G401.6 (cell line): ENCODE measurements around the gene PITRM1.

Experiments used
- FAIRE-seq: peaks from 2 replicates; lab custom pipeline; 2012; peaks lifted over from hg19 to GRCh38; lab: Jason Lieb, UNC

Gene PITRM1

DNA sequence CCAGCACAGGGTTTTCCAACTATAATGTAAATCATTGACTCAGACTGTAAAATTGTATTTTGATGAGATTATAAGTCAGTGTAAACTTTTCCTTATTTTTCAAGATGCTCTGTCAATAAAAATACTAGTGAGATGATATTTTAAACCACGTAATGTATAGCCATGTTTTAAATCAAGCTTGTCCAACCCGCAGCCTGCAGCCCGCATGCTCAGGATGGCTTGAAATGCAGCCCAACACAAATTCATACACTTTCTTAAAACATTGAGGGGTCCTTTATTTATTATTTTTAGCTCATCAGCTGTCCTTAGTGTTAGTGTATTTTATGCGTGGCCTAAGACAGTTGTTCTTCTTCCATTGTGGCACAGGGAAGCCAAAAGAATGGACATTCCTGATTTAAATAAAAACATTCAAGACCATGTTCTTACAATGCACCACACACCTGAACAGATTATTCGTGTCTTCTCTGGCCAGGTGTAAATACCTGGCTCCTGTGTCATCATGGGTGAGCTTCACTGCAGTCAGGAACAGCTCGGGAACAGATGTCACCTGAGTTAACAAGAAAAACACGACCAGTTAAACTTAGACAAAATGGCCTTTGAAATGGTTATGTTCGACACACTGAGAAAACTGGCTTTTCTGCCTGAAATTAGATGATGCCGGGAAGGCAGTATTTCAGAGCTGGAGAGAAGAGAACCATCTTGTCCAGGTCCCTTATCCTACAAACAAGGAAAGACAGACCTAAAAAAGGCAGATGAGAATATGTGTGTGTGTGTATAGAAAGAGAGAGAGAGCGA lies 5.9 kb downstream of the PITRM1 start:
- FAIRE-seq: no peak

DNA sequence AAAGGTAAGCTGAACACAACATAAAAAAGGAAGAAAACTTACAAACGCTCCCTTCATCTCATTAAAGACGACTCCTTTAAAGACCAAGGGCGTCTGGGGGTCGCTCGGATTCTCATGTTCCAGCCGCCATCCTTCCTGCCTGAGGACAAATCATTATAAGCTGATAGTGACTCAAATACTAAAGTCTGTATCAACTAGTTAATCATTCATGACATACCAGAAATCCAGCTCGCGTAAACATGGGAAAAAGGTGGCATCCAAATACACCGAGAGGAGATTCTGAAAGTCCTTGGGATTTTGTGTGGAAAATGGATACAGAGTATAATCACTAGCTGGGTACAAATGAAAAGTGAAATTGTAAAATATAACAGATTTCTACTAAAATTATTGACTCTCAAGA lies 7.4 kb downstream of the PITRM1 start:
- no peak for FAIRE-seq

DNA sequence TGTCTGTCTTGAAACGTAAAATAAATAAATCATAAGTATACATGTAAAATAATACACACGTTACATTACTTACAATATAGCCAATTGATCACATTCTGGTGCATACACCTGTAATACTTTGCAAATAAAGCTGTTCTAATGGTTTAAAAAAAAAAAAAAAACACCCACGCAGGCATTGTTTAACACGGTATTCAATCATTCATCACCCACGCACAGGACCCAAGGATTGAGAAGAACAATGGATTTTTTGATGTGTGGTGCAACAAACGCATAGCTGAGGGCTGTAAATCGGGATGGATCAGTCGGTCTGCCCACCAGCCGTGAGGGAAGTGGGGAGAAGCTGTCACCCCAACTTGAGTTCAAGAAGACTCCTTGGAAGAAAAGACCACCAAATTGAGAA lies 8.7 kb downstream of the PITRM1 start:
- no peak for FAIRE-seq

DNA sequence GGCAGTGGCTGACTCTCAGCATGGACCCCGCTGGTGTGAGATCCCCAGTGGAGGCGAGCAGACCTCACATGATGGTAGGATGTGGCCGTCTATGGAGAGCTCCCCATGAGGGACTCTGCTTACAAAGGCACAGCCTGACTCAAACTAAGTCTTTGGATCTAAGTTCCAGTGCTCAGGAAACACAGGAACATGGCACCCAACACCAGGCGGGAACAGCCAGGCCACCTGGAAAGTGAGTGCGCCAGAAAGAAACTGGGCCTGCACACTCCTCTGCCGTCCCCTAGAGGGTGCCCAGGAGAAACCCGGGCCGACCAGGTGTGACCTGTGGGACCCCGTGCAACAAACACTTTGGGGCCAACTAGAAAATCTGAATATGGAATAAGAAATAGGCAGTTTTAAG lies 10.0 kb downstream of the PITRM1 start:
- FAIRE-seq: no peak

DNA sequence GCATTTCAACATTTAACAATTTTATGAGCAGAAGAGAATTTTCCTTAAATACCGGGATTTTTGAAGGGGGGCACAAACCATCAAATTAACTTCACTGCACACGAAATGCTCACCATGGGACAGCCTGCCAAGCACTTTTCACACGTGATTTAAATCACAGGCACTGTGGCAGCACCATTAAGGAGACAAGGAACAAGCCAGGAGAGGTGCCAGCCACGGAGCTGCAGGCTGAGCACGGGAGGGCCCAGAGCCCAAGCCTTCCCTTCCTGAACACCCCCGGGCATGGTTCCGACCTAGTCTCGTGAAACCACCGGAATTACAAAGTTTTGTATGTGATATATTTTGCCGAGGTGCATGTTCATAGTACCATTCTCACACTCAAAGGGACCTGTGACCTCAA lies 13.4 kb downstream of the PITRM1 start:
- FAIRE-seq: no peak

DNA sequence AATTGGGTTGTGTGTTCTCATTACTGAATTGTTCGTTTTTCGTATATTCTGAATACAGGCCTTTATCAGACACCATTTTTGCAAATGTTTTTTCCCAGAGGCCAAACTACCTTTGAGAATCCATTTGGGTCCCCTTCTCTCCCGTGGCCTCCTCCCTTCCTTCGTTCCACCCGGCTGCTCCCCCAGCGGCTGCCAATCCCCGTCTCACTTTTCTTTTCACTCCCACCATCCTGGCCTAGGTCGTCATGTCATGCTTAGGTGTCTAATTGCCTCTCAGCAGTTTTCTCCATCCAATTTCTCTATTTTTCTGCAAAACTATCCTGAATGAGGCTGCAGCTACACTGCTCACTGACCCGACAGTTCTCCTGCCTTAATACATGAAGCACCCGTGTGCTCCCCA lies 17.9 kb downstream of the PITRM1 start:
- FAIRE-seq: no peak

DNA sequence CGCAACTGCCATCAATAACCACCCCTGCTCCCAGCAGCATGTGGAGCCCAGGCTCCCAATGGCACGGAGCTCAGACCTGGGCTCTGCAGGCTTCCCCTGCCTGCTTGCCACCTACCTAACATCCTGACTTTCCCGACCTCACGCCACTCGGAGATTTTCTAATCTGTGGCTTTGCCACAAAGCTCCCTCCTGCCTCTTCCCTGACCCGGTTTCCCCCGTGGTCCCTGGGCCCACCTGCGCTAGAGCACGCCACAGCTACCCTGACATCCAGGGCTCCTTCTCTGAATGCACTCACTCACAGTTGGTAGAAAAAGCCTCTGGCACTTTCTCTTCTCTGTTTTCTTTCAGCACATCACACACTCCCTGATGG lies 20.0 kb downstream of the PITRM1 start:
- no peak for FAIRE-seq

DNA sequence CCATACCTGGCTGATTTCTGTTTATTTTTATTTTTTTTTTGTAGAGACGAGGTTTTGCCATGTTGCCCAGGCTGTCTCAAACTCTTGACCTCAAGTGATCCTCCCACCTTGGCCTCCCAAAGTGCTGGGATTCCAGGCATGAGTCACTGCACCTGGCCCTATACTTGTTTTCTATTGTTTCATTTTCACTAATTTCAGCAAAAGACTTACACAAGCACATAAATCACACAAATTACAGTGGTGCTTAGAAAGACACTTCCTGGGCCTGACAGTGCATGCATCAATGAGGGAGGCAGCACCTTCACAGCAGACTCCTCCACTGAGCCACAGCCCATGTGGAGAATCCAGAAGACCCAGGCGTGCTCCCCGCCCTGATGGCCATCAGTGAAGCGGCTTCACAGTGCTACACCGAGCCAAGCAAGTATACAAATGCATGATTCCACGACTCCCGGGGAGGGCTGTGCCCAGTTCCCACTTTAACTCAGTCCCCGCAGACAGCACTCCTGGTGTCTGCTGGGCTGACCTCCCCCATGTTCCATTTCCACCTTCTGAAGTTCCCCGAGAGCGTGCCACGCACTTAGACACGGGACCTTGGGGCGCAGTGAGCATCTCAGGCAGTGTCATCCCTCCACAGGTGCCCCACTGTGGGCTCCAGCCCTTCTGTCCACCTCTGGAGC lies 20.6 kb downstream of the PITRM1 start:
- FAIRE-seq: no peak

DNA sequence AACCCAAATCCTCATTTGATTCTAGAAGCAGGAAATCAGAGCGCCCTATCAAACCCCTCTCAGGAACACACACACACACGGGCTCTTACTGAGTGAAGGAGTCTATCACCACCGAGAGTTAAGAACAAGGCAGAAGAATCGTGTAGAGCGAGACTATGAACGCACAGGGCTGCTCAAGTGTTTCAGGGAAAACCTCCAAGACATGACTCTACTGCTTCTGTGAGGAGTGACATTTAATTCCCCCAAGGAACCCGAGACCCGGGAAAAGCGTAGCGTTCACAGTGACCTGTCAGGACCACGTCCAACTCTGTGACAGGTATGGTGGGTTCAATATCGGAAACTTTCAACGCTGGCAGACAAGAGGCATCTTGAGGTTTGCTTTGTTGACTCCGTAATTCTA lies 21.6 kb downstream of the PITRM1 start:
- no peak for FAIRE-seq

DNA sequence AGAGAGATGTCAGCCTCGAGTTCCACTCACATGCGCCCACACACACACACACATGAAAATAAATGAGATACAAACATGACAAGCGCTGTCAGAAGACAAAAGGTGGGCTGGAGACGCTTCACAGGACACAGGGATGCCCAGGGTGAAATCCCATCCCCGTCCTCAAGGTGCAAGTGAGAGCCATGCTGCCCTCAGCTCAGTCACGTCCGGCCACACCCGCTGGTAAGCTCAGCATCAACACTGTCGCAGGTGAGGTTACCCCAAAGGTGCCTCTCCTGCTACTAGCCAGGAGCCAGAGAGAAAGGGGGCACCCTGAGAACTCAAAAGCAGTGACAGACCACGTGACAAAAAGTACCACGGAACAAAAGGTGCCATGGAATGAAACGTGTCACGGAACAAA lies 22.2 kb downstream of the PITRM1 start:
- no peak for FAIRE-seq

DNA sequence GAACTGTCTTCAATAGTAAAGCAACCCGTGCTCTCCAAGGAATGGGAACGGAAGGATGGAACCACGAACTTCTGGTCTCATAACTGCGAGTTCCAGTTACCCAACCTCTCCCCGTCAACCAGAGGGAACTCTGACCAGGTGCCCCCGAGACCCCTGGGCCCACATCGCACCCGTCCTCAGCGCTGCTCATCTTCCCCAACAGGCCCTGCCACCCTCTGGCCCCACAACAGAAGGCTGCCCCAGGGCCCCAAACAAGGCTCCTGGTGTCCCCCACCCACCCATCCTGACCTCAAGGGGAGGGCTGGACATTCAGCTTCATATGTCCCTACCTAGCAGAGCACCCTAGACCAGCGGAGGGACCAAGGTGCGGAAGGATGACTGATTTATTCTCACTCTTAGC lies 22.7 kb downstream of the PITRM1 start:
- no peak for FAIRE-seq

DNA sequence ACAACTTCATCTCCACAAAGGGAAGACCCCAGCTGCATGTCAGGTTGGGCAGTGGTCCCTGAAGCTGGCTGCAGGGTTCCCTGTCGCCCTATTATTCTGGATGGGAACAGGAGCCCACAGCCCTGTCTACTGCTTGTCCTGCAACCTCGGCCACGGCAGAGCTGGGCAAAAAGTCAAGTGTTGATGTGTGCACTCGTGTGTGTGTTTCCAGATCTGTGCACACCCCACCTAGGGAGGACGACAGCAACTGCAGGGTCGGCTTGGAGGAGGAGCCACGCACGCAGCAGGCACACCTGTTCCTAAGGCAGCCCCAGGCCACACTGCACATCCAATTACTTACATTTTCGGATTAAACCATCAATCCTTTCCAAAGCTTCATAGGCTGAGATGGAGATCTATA lies 23.6 kb downstream of the PITRM1 start:
- FAIRE-seq: no peak

DNA sequence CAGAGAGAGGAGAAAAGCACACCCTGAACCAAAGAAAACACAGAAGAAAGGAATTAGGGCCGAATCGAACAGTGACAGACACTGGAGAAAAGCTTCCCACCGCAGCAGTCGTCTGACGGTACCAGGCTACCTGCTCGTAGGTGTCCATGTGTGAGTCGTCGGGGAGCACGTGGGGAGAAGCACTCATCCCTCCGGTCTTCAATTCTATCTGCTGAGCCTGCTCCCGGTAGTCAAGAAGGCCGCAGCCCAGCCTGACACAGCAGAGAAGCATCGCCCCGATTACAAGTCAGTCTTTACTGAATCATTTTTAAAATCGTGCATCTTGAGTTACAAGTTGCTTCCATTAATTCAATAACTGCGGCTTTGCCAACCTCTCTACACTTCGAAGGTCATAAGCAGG lies 24.5 kb downstream of the PITRM1 start:
- no peak for FAIRE-seq

DNA sequence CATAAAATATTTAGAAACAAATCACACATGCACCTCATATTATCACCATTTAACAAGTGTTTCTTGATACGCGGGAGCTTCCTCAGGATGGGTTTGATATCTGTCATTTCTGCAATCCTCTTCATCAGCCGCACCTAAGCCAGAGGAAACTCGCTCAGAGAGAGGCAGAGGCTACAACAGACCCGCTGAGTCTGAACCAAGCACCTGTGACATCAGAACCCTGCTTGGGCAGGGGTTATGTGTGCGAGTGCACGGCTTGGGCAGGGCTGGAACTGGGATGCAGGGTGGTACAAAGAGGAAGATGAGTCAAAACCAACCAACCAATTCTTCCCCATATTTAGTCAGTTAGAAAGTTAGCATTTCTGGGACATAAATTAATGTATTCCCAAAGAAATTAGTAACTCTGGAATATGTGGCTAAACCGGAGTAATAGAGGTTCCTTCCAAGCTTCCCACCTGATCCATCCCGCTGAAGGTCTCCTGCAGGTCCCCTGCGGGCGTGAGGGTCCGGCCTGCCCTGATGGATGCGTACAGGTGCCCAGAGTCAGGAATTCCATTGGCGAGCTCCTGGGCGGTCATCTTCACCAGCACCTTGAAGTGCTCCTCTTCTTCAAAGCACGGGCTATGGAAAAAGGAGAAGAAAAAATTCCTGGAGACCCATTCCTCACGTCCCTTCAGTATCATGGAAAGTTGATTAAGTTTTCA lies 25.3 kb downstream of the PITRM1 start:
- FAIRE-seq: no peak

DNA sequence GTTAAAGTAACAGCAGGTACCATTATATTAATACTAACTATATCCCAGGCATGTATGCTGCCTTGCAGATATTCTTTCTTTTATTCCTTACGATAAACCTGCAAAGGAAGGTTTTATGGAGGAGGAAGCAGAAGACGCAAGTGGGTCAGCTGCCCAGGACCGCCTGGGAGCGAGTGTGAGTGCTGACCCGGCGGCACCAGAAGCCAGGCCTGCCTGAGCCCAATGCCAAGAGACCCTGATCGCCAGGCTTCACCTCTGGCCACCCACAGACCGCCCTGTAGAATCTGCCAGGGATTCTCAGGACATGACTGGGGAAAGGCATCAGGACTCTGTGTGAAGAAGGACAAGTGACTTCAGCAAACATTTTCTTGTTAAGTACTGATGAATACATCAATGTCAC lies 26.3 kb downstream of the PITRM1 start:
- no peak for FAIRE-seq

DNA sequence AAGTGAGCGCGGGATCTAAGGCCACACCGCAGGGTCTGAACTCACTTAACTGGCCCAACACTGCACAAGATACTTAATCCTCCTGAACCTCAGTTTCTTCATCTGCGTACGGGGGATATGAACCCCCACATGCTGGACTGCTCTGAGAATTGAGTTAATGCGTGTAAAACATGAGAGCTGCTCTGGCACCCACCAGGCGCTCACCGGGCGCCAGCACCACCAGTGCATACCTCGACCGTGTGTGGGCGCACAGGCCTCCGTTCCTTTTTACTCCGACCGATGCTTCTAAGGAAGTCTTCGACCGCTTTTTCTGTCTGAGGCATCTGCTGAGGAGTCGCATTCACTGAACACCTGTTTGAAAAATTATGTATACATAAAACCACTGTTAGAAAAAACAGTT lies 27.2 kb downstream of the PITRM1 start:
- FAIRE-seq: no peak

DNA sequence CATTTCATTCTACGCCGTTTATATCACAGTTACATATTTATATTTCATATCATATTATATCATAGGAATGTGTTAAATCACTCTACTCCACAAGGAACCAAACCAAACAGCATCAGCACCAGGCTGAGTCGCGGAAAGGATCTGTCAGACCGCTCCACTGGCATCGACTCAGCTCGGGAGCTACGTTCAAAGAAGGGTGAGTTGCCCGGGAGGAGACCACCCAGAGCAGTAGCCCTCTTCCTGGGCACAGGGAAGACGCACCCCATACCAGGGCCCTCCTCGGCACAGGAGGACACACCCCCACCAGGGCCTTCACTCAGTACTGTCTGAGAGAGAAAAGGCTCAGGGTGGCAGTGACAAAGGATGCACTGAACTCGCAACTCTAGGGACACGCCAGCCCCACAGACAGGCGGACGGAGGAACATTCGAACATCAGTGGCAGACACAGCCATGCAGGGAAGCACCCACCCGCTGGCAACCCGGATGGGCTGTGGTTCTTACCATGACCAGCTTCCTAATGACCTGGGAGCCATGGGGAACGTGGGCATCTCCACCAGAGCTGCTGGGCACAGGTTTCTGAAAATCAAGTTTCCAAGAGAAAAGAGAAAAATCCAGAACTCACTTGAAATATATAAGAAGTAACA lies 28.7 kb downstream of the PITRM1 start:
- FAIRE-seq: no peak

DNA sequence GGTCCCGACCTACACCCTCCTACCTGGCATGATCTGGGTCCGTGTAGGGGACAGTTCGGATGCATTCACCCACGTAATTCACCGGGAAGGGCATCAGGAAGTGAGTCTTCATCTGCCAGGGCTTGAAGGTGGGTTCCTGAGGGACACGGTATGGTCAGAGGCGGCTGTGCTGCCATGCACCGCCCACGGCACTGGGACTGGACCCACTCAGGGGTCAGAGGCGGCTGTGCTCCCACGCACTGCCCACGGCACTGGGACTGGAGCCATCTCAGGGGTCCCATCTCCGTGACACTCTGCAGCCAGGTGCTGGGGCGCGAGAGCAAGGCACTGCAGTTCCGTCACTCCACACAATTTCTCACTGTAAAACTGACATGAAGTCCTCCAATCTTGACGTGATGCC lies 29.2 kb downstream of the PITRM1 start:
- no peak for FAIRE-seq

DNA sequence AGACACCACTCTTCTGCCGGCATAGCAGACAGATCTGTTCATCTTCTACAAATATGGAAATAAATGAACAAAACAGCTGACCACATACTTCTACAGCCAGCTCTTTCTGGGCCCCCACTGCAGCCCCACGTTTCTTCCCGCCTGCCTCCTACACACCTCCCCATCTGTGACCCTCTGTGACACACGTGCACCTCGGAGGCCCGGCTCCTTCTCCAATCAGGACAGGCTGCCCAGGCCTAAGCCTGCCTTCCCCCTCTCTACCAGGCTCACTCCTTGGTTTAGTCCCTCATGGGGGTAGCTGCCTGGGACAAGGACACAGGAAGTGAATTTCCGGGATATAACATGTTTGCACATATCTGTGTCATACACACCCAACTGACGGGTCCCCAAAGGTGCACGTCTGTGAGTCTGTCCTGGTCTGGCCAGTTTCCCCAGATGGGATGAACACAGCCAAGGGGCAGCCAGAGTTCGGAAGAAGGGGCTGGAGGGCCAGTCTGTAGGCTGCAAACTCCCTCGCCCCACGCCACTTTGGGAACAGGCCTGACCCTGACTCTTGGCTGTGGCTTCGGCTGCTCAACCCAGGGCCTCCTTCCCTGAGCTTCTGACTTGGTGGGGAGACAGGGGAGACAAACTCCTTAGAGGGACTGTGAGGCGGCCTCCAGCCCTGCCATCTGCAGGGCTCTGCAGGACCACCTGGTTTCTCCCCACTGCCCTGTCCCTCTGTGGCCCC lies 30.3 kb downstream of the PITRM1 start:
- no peak for FAIRE-seq

DNA sequence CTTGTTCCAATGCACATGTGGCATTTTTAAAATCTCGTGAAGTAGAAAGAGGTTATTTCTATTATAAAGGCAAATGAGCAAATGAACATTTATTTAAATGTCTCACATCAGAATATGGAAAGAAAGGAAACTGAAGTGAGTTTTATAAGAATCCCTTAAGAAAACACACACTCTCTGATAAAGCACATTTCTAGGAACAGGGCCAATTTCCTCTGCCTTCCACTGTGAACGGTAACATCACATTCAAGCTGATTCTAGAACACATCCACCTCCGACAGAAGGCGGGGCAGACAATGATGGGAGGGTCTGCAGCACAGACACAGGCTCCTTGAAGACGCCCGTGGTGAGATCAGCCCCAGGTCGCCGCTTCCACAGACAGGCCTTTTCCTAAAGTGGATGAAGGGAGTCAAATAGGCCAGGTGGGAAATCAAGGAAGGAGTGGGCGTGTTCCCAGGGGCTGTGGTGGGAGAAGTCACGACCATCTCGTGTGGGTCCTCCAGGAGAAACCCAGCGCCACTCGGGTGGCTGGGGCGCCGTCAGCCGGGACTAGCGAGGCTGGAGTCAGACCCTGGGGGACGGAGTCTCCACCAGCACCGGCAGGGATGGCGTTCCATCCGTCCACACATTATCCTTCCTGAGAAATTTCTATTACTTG lies 31.1 kb downstream of the PITRM1 start:
- FAIRE-seq: no peak

DNA sequence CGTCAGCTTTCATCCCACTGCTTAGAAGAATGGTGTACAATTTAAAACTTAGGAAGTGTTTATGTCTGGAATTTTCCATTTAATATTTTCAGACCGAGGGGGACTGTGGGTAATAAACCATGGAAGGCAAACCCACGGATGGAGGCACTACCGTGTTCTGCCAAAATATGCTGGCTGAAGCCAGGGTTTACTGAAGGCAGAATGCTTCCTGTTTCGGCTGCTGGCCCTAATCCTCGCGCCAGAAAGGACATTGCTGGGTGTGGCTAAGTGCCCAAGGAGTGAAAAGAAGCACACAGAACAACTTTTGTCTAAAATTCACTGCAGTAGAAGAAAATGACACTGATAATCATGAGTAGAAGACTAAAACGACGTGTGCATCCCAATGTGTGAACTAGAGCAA lies 32.3 kb downstream of the PITRM1 start:
- FAIRE-seq: no peak
